CD14-positive monocyte (primary cell): ENCODE data around the gene NDUFAF2. TPM values are rescaled to one million over a fixed set of nuclear protein-coding genes. Genes with fewer than 3 reads are reported as not detected.

Source experiments
- DNase-seq, 3 donors: peaks; one replicate each; pipeline ENCODE4 v3.0.0-alpha.2; 2011 to 2022
- H2AFZ ChIP-seq: 2 replicates; pipeline ENCODE4 v1.6.0; 2012; ENCODE audit warnings: mild to moderate bottlenecking, low read depth, low read length, inconsistent platforms; ENCODE audit not compliant: insufficient read depth, poor library complexity, severe bottlenecking
- H3K27ac ChIP-seq, 2 donors: 1 replicate in 1 of 2; 2 replicates in 1 of 2; pipeline ENCODE4 v1.5.1; 2012 to 2013; ENCODE audit warnings: low read length in 2 of 2, control low read depth in 1 of 2, inconsistent platforms in 1 of 2, low read depth in 1 of 2, mild to moderate bottlenecking in 1 of 2
- H3K27me3 ChIP-seq, 2 donors: one replicate each; pipeline versions ENCODE4 v1.6.0 to v1.6.1; 2011 to 2013; ENCODE audit warnings: low read length in 2 of 2; ENCODE audit not compliant: control insufficient read depth in 2 of 2, insufficient read depth in 2 of 2
- H3K36me3 ChIP-seq, 2 donors: replicated peaks in 1 of 2; 1 replicate in 1 of 2; 2 replicates in 1 of 2; pipeline versions ENCODE4 v1.5.1 to v1.6.1; 2012 to 2013; ENCODE audit warnings: low read length in 2 of 2, control low read depth in 1 of 2, inconsistent platforms in 1 of 2, mild to moderate bottlenecking in 1 of 2; ENCODE audit not compliant: insufficient read depth in 2 of 2, control insufficient read depth in 1 of 2
- H3K4me1 ChIP-seq, 2 donors: 1 replicate in 1 of 2; 2 replicates in 1 of 2; pipeline versions ENCODE4 v1.5.1 to v1.6.1; 2012 to 2013; ENCODE audit warnings: low read length in 2 of 2, control low read depth in 1 of 2, inconsistent platforms in 1 of 2, mild to moderate bottlenecking in 1 of 2, moderate library complexity in 1 of 2; ENCODE audit not compliant: insufficient read depth in 2 of 2, control insufficient read depth in 1 of 2
- H3K4me2 ChIP-seq: replicated peaks from 2 replicates; pipeline ENCODE3; 2012; ENCODE audit warnings: low read length, moderate library complexity, mild to moderate bottlenecking; ENCODE audit not compliant: poor library complexity, severe bottlenecking; ENCODE audit errors: extremely low read depth
- H3K4me3 ChIP-seq, 3 experiments: fragments of 200-600 bp in 1 of 3; sonication (generic) in 1 of 3; replicated peaks in 1 of 3; 1 replicate in 2 of 3; 2 replicates in 1 of 3; pipeline ENCODE4 v1.5.1; 2011 to 2013; ENCODE audit warnings: low read length in 3 of 3, mild to moderate bottlenecking in 3 of 3, control low read depth in 2 of 3, low read depth in 2 of 3, inconsistent platforms in 1 of 3, moderate library complexity in 1 of 3
- H3K79me2 ChIP-seq: 2 replicates; pipeline ENCODE4 v1.6.0; 2012; ENCODE audit warnings: mild to moderate bottlenecking, control low read depth, inconsistent platforms, low read length, moderate library complexity; ENCODE audit not compliant: insufficient read depth
- H3K9ac ChIP-seq: 2 replicates; pipeline ENCODE4 v1.6.0; 2017; ENCODE audit warnings: low read length, mild to moderate bottlenecking; ENCODE audit not compliant: insufficient read depth, poor library complexity, severe bottlenecking
- H3K9me3 ChIP-seq, 2 donors: replicated peaks in 1 of 2; 1 replicate in 1 of 2; 2 replicates in 1 of 2; pipeline versions ENCODE4 v1.5.1 to v1.6.1; 2012 to 2013; ENCODE audit warnings: low read length in 2 of 2, control low read depth in 1 of 2; ENCODE audit not compliant: control insufficient read depth in 1 of 2, insufficient read depth in 1 of 2
- H4K20me1 ChIP-seq: 2 replicates; pipeline ENCODE4 v1.6.0; 2012; ENCODE audit warnings: mild to moderate bottlenecking, low read length, control low read depth, moderate library complexity; ENCODE audit not compliant: insufficient read depth
- H3K27ac Mint-ChIP-seq, 7 donors: one replicate each; pipeline ENCODE4 v1.8.0; 2020; ENCODE audit warnings: mild to moderate bottlenecking in 7 of 7, mixed read lengths in 7 of 7, moderate library complexity in 6 of 7, inconsistent platforms in 2 of 7
- H3K27me3 Mint-ChIP-seq, 3 donors: one replicate each; pipeline ENCODE4 v1.8.0; 2021 to 2022; ENCODE audit warnings: low read depth in 3 of 3, mild to moderate bottlenecking in 3 of 3, mixed read lengths in 3 of 3, moderate library complexity in 3 of 3, inconsistent platforms in 1 of 3
- H3K36me3 Mint-ChIP-seq, 2 donors: one replicate each; pipeline ENCODE4 v1.8.0; 2020; ENCODE audit warnings: mixed read lengths in 2 of 2, inconsistent platforms in 1 of 2, mild to moderate bottlenecking in 1 of 2
- H3K4me1 Mint-ChIP-seq: one replicate; pipeline ENCODE4 v1.8.0; 2020; ENCODE audit warnings: mild to moderate bottlenecking, mixed read lengths
- H3K4me3 Mint-ChIP-seq, 2 donors: one replicate each; pipeline ENCODE4 v1.8.0; 2020; ENCODE audit warnings: mild to moderate bottlenecking in 2 of 2, mixed read lengths in 2 of 2, moderate library complexity in 1 of 2
- H3K9me3 Mint-ChIP-seq, 7 donors: one replicate each; pipeline ENCODE4 v1.8.0; 2020 to 2022; ENCODE audit warnings: mixed read lengths in 7 of 7, mild to moderate bottlenecking in 6 of 7, moderate library complexity in 6 of 7, inconsistent platforms in 2 of 7
- WGBS: methylation state at CpG from one replicate; pipeline ENCODE4 v1.1.5; 2013; ENCODE audit warnings: missing lambda C conversion rate; ENCODE audit not compliant: insufficient coverage; 5-methylcytosine and 5-hydroxymethylcytosine counted together
- intact Hi-C, 2 donors: fragments of 100-400 bp; cut with micrococcal nuclease; formaldehyde crosslinking; loops; one replicate each; pipeline versions ENCODE4 v1.15.0 to v1.15.1; 2023
- polyA plus RNA-seq, 3 donors: library from polyadenylated mRNA; depleted of rRNA in 1 of 3; unstranded in 2 of 3; stranded (reverse) in 1 of 3; fragments of 300-500 nt in 2 of 3; fragments of >200 nt in 1 of 3; fragmentation: Illumina TruSeq in 2 of 3; gene quantifications; 1 replicate in 2 of 3; 2 replicates in 1 of 3; pipeline ENCODE4 v1.2.3, GENCODE V29; 2012 to 2021
- TF ChIP-seq, protein P1 (sequence below): fragments of 200-600 bp; IDR thresholded peaks from one replicate; pipeline ENCODE4 v1.8.0; 2022; ENCODE audit warnings: antibody characterized with exemption, mild to moderate bottlenecking

The NDUFAF2 gene
- polyA plus RNA-seq, 3 donors: 5.9 to 29.5 (median 25.0) TPM

DNA sequence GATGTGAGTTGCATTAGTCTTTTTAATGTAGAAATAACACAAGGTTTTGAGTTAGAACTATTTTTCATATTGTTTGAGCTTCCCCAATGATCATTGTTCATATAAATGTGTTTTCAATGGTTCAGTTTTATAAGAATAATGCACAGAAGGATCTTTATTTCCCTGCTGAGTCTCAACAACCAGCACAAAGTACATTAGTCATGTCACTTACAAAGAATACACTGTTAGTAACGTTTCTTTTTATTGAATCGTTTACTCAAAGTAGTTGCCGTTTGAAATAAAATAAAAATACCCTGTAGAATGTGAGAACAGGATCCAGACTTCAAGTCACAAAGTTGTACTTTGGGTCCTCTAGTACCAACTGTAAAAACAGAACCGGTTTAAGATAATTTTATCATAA is 41.6 kb upstream of the NDUFAF2 start:
- Histone ChIP-seq H3K27me3 (no peaks in the 10 kb centered on the region), H3K79me2 (no peaks in the 10 kb centered on the region), H2AFZ (no peak overlapping the region), H3K9me3 (no peaks in the 10 kb centered on the region), H3K9ac (no peak overlapping the region), H3K36me3 (peaks cover 7 to 23% of the 10 kb centered on the region in 2 donors), H4K20me1 (no peaks in the 10 kb centered on the region), H3K4me2 (no peak overlapping the region), H3K4me3 (no peak overlapping the region), H3K27ac (no peak overlapping the region), H3K4me1 (no peaks in the 10 kb centered on the region)
- intact Hi-C loops: no loop called here
- no peak overlapping the region for H3K27ac Mint-ChIP-seq
- H3K4me3 Mint-ChIP-seq: no peak overlapping the region
- peaks cover 24 to 25% of the 10 kb centered on the region in 2 donors for H3K36me3 Mint-ChIP-seq
- WGBS: no CpG with 5 or more reads among the region's 4 CpGs
- TF ChIP-seq, protein P1, sequence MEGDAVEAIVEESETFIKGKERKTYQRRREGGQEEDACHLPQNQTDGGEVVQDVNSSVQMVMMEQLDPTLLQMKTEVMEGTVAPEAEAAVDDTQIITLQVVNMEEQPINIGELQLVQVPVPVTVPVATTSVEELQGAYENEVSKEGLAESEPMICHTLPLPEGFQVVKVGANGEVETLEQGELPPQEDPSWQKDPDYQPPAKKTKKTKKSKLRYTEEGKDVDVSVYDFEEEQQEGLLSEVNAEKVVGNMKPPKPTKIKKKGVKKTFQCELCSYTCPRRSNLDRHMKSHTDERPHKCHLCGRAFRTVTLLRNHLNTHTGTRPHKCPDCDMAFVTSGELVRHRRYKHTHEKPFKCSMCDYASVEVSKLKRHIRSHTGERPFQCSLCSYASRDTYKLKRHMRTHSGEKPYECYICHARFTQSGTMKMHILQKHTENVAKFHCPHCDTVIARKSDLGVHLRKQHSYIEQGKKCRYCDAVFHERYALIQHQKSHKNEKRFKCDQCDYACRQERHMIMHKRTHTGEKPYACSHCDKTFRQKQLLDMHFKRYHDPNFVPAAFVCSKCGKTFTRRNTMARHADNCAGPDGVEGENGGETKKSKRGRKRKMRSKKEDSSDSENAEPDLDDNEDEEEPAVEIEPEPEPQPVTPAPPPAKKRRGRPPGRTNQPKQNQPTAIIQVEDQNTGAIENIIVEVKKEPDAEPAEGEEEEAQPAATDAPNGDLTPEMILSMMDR: no peak
- no peaks in the 10 kb centered on the region for H3K9me3 Mint-ChIP-seq
- H3K4me1 Mint-ChIP-seq: no peaks in the 10 kb centered on the region
- no peak for DNase-seq
- H3K27me3 Mint-ChIP-seq: no peaks in the 10 kb centered on the region

DNA sequence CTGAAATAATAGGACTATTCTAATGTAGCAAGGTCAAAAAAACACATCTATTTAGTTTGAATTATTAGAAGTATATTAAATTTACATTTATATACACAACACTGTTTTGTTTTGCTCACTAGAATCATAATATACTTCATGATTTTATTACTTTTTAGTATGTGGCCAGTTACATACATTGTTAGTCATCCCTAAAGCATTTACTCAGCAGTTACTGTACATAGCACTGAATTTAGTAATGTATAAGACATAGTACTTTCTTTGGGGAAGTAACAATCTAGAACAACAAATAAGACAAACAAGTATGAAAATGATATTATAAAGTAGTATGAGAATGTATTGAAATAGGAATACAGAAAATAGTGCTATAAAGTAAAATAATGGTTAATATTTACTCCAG is 28.4 kb upstream of the NDUFAF2 start:
- Mint-ChIP-seq H3K4me1 (no peaks in the 10 kb centered on the region), H3K36me3 (peaks cover 54 to 55% of the 10 kb centered on the region in 2 donors)
- peaks cover 31 to 66% of the 10 kb centered on the region in 2 donors for H3K36me3 ChIP-seq

More for the DNA sequence above, 28.4 kb upstream of the NDUFAF2 start:
- DNase-seq: no peak
- no peaks in the 10 kb centered on the region for H3K4me1 ChIP-seq
- Mint-ChIP-seq H3K4me3 (no peak overlapping the region), H3K27me3 (no peaks in the 10 kb centered on the region), H3K9me3 (peaks cover 0 to 8% (median 0%) of the 10 kb centered on the region in 7 donors), H3K27ac (no peak overlapping the region)
- no peaks in the 10 kb centered on the region for H3K9me3 ChIP-seq
- intact Hi-C loops: no loop called here
- no peaks in the 10 kb centered on the region for H4K20me1 ChIP-seq
- no peaks in the 10 kb centered on the region for H3K27me3 ChIP-seq
- TF ChIP-seq, protein P1: no peak
- H3K4me2 ChIP-seq: no peak overlapping the region
- H3K9ac ChIP-seq: no peak overlapping the region
- no peak overlapping the region for H2AFZ ChIP-seq
- H3K79me2 ChIP-seq: no peaks in the 10 kb centered on the region
- H3K4me3 ChIP-seq: no peak overlapping the region
- no peak overlapping the region for H3K27ac ChIP-seq
